ENCODE results near the gene UCP3.

GRCh38 chr11:73965764-73966121 lies 43.1 kb downstream of the UCP3 start:
- TF ChIP-seq SIN3A (IDR thresholded peaks at IDR 0.05; ENCODE audit: low read depth, low read length) (no peak), KLF5 (IDR thresholded peaks at IDR 0.05; ENCODE audit: partially characterized antibody) (no peak), SRF (IDR thresholded peaks at IDR 0.05; ENCODE audit: low read depth in 2 of 2, low read length in 2 of 2) (no peak), CREM (IDR thresholded peaks at IDR 0.05; ENCODE audit: low read depth) (no peak), EZH2 (IDR thresholded peaks at IDR 0.05; ENCODE audit: borderline replicate concordance, control insufficient read depth, low read depth, low read length) (no peak), RAD51 (IDR thresholded peaks at IDR 0.05) (no peak)

Measured in GM12878 (cell line).